GM12864 (cell line): Measurements from ENCODE around the gene LELP1.

ENCODE experiments used
- DNase-seq: peaks from one replicate; pipeline ENCODE4 v3.0.0-alpha.2; 2011; ENCODE audit warnings: low read depth
- H3K4me3 ChIP-seq: 2 replicates; pipeline ENCODE4 v1.5.1; 2011; ENCODE audit warnings: mild to moderate bottlenecking, low read depth, low read length, control low read depth
- TF ChIP-seq, protein P1 (sequence below): IDR thresholded peaks from 2 replicates; pipeline ENCODE4 v1.5.1; 2011; ENCODE audit warnings: low read depth, mild to moderate bottlenecking, moderate library complexity, low read length, control low read depth, inconsistent platforms; ENCODE audit errors: missing control alignments

Gene LELP1

DNA sequence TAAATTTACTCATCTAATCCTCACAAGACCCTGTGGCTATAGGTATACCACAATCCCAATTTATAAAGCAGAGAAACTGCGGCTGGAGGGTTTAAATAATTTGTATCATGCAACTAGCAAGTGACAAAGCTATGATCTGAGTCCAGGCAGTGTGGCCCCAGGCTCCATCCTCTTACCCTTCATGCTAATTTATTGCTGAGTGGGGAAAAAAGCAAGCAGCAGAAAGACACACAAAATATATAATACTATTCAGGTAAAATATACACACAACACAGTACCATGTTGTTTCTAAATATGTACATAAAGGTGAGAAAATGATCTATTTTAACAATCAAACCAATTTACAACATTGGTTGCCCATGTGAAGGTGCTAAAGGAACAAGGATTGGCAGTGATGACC lies 38.9 kb downstream of the LELP1 start:
- DNase-seq: no peak
- TF ChIP-seq, protein P1, sequence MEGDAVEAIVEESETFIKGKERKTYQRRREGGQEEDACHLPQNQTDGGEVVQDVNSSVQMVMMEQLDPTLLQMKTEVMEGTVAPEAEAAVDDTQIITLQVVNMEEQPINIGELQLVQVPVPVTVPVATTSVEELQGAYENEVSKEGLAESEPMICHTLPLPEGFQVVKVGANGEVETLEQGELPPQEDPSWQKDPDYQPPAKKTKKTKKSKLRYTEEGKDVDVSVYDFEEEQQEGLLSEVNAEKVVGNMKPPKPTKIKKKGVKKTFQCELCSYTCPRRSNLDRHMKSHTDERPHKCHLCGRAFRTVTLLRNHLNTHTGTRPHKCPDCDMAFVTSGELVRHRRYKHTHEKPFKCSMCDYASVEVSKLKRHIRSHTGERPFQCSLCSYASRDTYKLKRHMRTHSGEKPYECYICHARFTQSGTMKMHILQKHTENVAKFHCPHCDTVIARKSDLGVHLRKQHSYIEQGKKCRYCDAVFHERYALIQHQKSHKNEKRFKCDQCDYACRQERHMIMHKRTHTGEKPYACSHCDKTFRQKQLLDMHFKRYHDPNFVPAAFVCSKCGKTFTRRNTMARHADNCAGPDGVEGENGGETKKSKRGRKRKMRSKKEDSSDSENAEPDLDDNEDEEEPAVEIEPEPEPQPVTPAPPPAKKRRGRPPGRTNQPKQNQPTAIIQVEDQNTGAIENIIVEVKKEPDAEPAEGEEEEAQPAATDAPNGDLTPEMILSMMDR: no peak
- no peak overlapping the region for H3K4me3 ChIP-seq

DNA sequence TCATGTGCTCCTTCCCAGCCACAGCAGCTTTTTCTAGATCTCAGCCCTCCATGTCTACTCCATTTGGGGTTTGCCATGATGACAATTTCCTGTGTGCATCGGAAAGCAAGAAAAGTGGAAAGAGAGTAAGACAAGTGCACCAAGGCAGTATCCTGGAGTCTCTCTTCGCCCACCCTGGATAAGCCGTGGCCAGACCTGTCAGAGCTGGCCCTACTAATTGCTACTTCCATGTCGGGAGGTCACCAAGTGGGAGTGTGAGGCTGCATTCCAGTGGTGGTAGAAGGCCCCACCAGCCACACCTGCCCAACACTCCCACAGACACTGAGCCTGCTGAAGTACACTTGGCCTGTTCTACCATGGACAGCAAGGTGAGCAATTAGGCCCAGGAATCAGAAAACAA lies 42.2 kb downstream of the LELP1 start:
- H3K4me3 ChIP-seq: no peak overlapping the region
- TF ChIP-seq, protein P1: no peak
- no peak for DNase-seq

DNA sequence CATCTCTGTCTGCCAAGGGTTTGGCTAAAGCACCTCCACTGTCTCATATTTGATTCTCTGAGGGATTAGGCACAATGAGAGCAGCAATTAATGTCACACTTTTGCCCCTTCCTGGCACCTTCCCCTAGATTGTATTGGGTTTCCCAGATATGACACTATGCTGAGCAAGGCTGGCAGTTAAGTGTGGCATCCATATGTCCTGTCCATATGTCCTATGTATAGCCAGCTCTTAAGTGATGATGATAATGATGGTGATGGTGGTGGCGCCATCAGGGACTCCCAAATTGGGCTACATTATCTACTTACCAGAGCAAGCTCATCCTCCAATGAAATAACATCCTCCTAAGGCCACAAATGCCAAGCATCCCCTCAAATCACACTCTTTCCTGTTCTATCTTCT lies 42.8 kb downstream of the LELP1 start:
- TF ChIP-seq, protein P1: no peak
- no peak for DNase-seq
- H3K4me3 ChIP-seq: no peak overlapping the region

DNA sequence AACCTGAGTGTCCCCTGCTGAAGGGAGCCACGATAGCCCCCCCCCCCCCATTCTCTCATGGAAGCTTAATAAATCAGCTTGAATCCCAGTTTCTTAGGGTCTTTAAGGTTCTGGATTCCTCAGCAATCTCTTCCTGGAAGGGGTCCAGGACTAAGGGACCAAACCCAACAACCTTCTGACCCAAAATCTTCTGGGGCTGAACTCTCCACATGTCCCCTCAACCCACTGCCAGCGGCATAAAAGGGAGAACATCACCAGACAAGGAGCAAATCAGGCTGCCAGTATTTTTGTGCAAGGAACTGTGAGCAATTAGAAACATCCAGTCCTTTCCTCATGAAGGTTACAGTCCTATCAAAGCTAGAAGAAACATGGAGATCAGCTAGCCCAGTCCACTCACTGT lies 43.6 kb downstream of the LELP1 start:
- TF ChIP-seq, protein P1: no peak
- no peak overlapping the region for H3K4me3 ChIP-seq
- DNase-seq: no peak

DNA sequence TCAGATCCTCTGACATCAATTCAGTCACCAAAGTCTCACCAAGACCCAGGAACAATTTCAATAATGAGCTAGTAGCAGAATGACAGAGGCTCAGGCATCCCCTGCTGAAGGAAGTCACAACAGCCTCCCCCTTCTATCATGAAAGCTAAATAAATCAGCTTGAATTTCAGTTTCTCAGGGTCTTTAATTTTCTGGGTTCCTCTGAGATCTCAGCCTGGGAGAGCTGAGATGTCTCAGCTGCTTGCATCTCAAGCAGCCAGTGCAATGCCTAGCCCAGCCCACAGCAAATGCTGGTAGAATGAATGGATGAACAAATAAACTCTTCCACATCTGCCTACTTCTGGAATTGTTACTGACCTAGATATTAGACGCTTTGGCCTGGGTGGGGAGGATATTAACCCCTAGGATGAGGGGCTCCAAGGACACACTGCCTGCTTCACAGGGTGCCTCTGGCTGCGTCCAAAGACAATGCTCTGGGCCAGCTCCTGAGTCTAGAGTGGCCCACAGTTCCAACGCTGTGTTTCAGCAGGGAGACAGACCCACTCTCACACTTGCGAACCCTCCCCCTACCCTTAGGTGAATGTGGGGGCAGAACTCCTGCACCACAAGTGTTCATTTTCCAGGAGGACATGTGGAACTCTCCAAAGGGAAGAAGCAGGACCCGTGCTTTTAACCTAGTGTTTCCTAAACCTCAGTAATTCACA lies 45.1 kb downstream of the LELP1 start:
- no peak for DNase-seq
- H3K4me3 ChIP-seq: no peak overlapping the region
- TF ChIP-seq, protein P1: no peak

DNA sequence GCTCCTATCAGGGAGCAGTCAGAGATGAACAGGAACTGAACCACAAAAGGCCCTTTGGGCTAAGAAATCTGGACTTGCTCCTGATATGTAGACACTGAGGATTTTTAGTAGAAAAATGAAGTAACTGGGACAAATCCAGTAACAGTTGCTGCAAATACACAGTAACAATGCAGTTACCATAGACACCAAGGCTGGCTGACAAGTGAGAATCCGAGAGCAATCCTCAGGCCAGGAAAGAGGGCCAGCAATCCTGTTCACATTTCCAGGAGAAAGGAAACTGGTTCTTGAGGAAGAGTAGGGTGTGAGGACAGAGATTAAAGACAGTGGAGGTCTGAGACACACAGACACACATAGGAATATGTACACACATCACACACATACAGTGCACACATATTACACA lies 46.9 kb downstream of the LELP1 start:
- DNase-seq: no peak
- TF ChIP-seq, protein P1: no peak
- no peak overlapping the region for H3K4me3 ChIP-seq

DNA sequence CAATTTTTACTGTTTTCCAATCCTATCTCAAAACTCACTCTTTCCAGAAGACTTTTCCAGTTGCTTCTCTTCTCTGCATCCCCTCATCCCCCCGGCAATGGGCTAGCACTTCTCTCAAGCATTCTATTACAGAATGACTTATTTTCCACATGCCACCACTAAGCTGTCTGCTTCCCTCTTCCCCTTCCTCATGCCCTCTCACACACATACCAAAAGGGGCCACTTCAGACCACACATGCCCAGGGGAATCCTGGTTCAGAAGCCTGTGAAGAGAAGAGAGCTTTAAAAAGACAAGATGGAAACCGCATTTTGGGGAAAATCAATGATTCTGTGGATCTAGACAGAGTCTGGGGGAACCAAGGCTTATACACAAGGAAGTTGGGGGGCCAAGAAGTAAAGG lies 47.9 kb downstream of the LELP1 start:
- H3K4me3 ChIP-seq: no peak overlapping the region
- DNase-seq: no peak
- TF ChIP-seq, protein P1: no peak
